HG02798 (cell line): Measurements from ENCODE around the gene TUBAL3.

ENCODE experiments used
- ATAC-seq: cut with Tn5 transposase; IDR thresholded peaks from one replicate; pipeline ENCODE4 v1.9.1; 2021; ENCODE audit warnings: mild to moderate bottlenecking; ENCODE audit not compliant: unreplicated experiment, poor library complexity

TUBAL3 gene

GRCh38 chr10:5404208-5405041 is at the start of gene TUBAL3:
TSS of gene TUBAL3 (minus strand) at chr10:5404828. CDS start at chr10:5404792, 36 bp downstream.
- ATAC-seq = no peak

- no peak for ATAC-seq
Measured at GRCh38 chr10:5453749-5454489, 49.3 kb upstream of the TUBAL3 start.

- ATAC-seq = no peak
Measured at GRCh38 chr10:5450605-5451384, 46.2 kb upstream of the TUBAL3 start.

- ATAC-seq = no peak
Measured at GRCh38 chr10:5449823-5450222, 45.2 kb upstream of the TUBAL3 start.

- ATAC-seq = no peak
Measured at GRCh38 chr10:5449227-5449626, 44.6 kb upstream of the TUBAL3 start.

- ATAC-seq = no peak
Measured at GRCh38 chr10:5448333-5449001, 43.8 kb upstream of the TUBAL3 start.

GRCh38 chr10:5447611-5448071 is 43.0 kb upstream of the TUBAL3 start:
- peak; percentile 57 for ATAC-seq

- ATAC-seq = no peak
Measured at GRCh38 chr10:5447056-5447455, 42.4 kb upstream of the TUBAL3 start.

- peak; percentile 32 for ATAC-seq
Measured at GRCh38 chr10:5446390-5446926, 41.8 kb upstream of the TUBAL3 start.

- ATAC-seq = no peak
Measured at GRCh38 chr10:5445006-5445405, 40.4 kb upstream of the TUBAL3 start.

- ATAC-seq = peak; percentile 71
Measured at GRCh38 chr10:5443429-5443828, 38.8 kb upstream of the TUBAL3 start.

GRCh38 chr10:5442990-5443370 is 38.4 kb upstream of the TUBAL3 start:
- ATAC-seq = peak; percentile 28

GRCh38 chr10:5442065-5442989 is 37.7 kb upstream of the TUBAL3 start:
- ATAC-seq = no peak

- no peak for ATAC-seq
Measured at GRCh38 chr10:5441106-5441505, 36.5 kb upstream of the TUBAL3 start.

- no peak for ATAC-seq
Measured at GRCh38 chr10:5440206-5440605, 35.6 kb upstream of the TUBAL3 start.

- ATAC-seq = no peak
Measured at GRCh38 chr10:5435328-5435727, 30.7 kb upstream of the TUBAL3 start.

- no peak for ATAC-seq
Measured at GRCh38 chr10:5434017-5434753, 29.6 kb upstream of the TUBAL3 start.

- no peak for ATAC-seq
Measured at GRCh38 chr10:5433182-5433581, 28.6 kb upstream of the TUBAL3 start.
